Memory B cell (primary cell): ENCODE data around the gene IDUA.

Source experiments
- ATAC-seq: fragments of 150-1000 bp; cut with Tn5 transposase; 2 replicates; pipeline ENCODE4 v1.10.0; 2021; ENCODE audit warnings: low read depth, mild to moderate bottlenecking, moderate library complexity
- DNase-seq, 2 donors: peaks; one replicate each; pipeline ENCODE4 v3.0.0; 2022; ENCODE audit warnings: low spot score in 2 of 2
- H3K27ac Mint-ChIP-seq: one replicate; pipeline ENCODE4 v1.8.0; 2022; ENCODE audit warnings: mild to moderate bottlenecking, moderate library complexity, mixed read lengths
- H3K27me3 Mint-ChIP-seq: one replicate; pipeline ENCODE4 v1.8.0; 2022; ENCODE audit warnings: mixed read lengths
- H3K36me3 Mint-ChIP-seq: one replicate; pipeline ENCODE4 v1.8.0; 2022; ENCODE audit warnings: mild to moderate bottlenecking, mixed read lengths
- H3K4me1 Mint-ChIP-seq: one replicate; pipeline ENCODE4 v1.8.0; 2022; ENCODE audit warnings: mixed read lengths
- H3K4me3 Mint-ChIP-seq: one replicate; pipeline ENCODE4 v1.8.0; 2022; ENCODE audit warnings: mild to moderate bottlenecking, moderate library complexity, mixed read lengths
- H3K9me3 Mint-ChIP-seq: one replicate; pipeline ENCODE4 v1.8.0; 2022; ENCODE audit warnings: mixed read lengths

The IDUA gene

GRCh38 chr4:952881-953573 lies 33.8 kb upstream of the IDUA start:
- DNase-seq: no peak
- Mint-ChIP-seq H3K4me1 (peaks cover 7% of the 10 kb centered on the region), H3K4me3 (no peak overlapping the region), H3K36me3 (peaks cover 25% of the 10 kb centered on the region), H3K9me3 (no peaks in the 10 kb centered on the region), H3K27me3 (no peaks in the 10 kb centered on the region), H3K27ac (no peak overlapping the region)
- ATAC-seq: no peak

- H3K4me3 Mint-ChIP-seq: no peak overlapping the region
These were observed 33.3 kb upstream of the IDUA start for GRCh38 chr4:953574-953915.

GRCh38 chr4:954211-955020 lies 32.4 kb upstream of the IDUA start:
- H3K36me3 Mint-ChIP-seq: peaks cover 27% of the 10 kb centered on the region
- H3K4me3 Mint-ChIP-seq: no peak overlapping the region
- no peak overlapping the region for H3K27ac Mint-ChIP-seq
- H3K4me1 Mint-ChIP-seq: peaks cover 7% of the 10 kb centered on the region
- H3K9me3 Mint-ChIP-seq: no peaks in the 10 kb centered on the region
- DNase-seq (no peak), ATAC-seq (no peak)
- H3K27me3 Mint-ChIP-seq: no peaks in the 10 kb centered on the region

More at GRCh38 chr4:953574-953915, 33.3 kb upstream of the IDUA start:
- Mint-ChIP-seq H3K36me3 (peaks cover 26% of the 10 kb centered on the region), H3K27ac (no peak overlapping the region), H3K9me3 (no peaks in the 10 kb centered on the region), H3K4me1 (peaks cover 7% of the 10 kb centered on the region), H3K27me3 (no peaks in the 10 kb centered on the region)
- no peak for DNase-seq
- ATAC-seq: no peak

GRCh38 chr4:955161-955921 lies 31.5 kb upstream of the IDUA start:
- peaks cover 7% of the 10 kb centered on the region for H3K4me1 Mint-ChIP-seq
- DNase-seq (no peak), ATAC-seq (no peak)
- H3K9me3 Mint-ChIP-seq: no peaks in the 10 kb centered on the region
- no peaks in the 10 kb centered on the region for H3K27me3 Mint-ChIP-seq
- no peak overlapping the region for H3K27ac Mint-ChIP-seq
- no peak overlapping the region for H3K4me3 Mint-ChIP-seq
- H3K36me3 Mint-ChIP-seq: peaks cover 27% of the 10 kb centered on the region

- Mint-ChIP-seq H3K4me3 (no peak overlapping the region), H3K36me3 (peaks cover 24% of the 10 kb centered on the region), H3K9me3 (no peaks in the 10 kb centered on the region), H3K27me3 (no peaks in the 10 kb centered on the region), H3K27ac (no peak overlapping the region), H3K4me1 (peaks cover 3% of the 10 kb centered on the region)
- ATAC-seq (no peak), DNase-seq (no peak)
These were observed 30.9 kb upstream of the IDUA start for GRCh38 chr4:955931-956381.

- H3K4me1 Mint-ChIP-seq: peaks cover 3% of the 10 kb centered on the region
- H3K27me3 Mint-ChIP-seq: no peaks in the 10 kb centered on the region
- H3K9me3 Mint-ChIP-seq: no peaks in the 10 kb centered on the region
- no peak overlapping the region for H3K27ac Mint-ChIP-seq
- peaks cover 22% of the 10 kb centered on the region for H3K36me3 Mint-ChIP-seq
- DNase-seq: no peak
- no peak overlapping the region for H3K4me3 Mint-ChIP-seq
- no peak for ATAC-seq
These were observed 30.2 kb upstream of the IDUA start for GRCh38 chr4:956531-957230.

- DNase-seq: no peak
- H3K36me3 Mint-ChIP-seq: peaks cover 22% of the 10 kb centered on the region
- no peak for ATAC-seq
- H3K27ac Mint-ChIP-seq: no peak overlapping the region
- H3K27me3 Mint-ChIP-seq: no peaks in the 10 kb centered on the region
- no peak overlapping the region for H3K4me3 Mint-ChIP-seq
- no peaks in the 10 kb centered on the region for H3K9me3 Mint-ChIP-seq
- H3K4me1 Mint-ChIP-seq: peaks cover 6% of the 10 kb centered on the region
These were observed 29.6 kb upstream of the IDUA start for GRCh38 chr4:957231-957580.

GRCh38 chr4:957581-958313 lies 29.1 kb upstream of the IDUA start:
- no peak overlapping the region for H3K27ac Mint-ChIP-seq
- H3K27me3 Mint-ChIP-seq: no peaks in the 10 kb centered on the region
- no peak overlapping the region for H3K4me3 Mint-ChIP-seq
- peaks cover 21% of the 10 kb centered on the region for H3K36me3 Mint-ChIP-seq
- no peaks in the 10 kb centered on the region for H3K9me3 Mint-ChIP-seq
- ATAC-seq (no peak), DNase-seq (no peak)
- peaks cover 4% of the 10 kb centered on the region for H3K4me1 Mint-ChIP-seq

- H3K27ac Mint-ChIP-seq: no peak overlapping the region
- no peak for ATAC-seq
- peaks cover 18% of the 10 kb centered on the region for H3K36me3 Mint-ChIP-seq
- no peaks in the 10 kb centered on the region for H3K9me3 Mint-ChIP-seq
- DNase-seq: no peak
- peaks cover 4% of the 10 kb centered on the region for H3K4me1 Mint-ChIP-seq
- H3K27me3 Mint-ChIP-seq: no peaks in the 10 kb centered on the region
- H3K4me3 Mint-ChIP-seq: no peak overlapping the region
These were observed 28.6 kb upstream of the IDUA start for GRCh38 chr4:958314-958665.

- H3K4me1 Mint-ChIP-seq: peaks cover 4% of the 10 kb centered on the region
- no peaks in the 10 kb centered on the region for H3K9me3 Mint-ChIP-seq
- ATAC-seq: no peak
- H3K4me3 Mint-ChIP-seq: no peak overlapping the region
- H3K36me3 Mint-ChIP-seq: peaks cover 18% of the 10 kb centered on the region
- DNase-seq: no peak
- H3K27me3 Mint-ChIP-seq: no peaks in the 10 kb centered on the region
- no peak overlapping the region for H3K27ac Mint-ChIP-seq
These were observed 28.0 kb upstream of the IDUA start for GRCh38 chr4:958696-959337.

- no peak overlapping the region for H3K4me3 Mint-ChIP-seq
- ATAC-seq: no peak
- H3K27ac Mint-ChIP-seq: no peak overlapping the region
- H3K9me3 Mint-ChIP-seq: no peaks in the 10 kb centered on the region
- no peaks in the 10 kb centered on the region for H3K27me3 Mint-ChIP-seq
- peaks cover 4% of the 10 kb centered on the region for H3K4me1 Mint-ChIP-seq
- peaks cover 16% of the 10 kb centered on the region for H3K36me3 Mint-ChIP-seq
- DNase-seq: no peak
These were observed 27.3 kb upstream of the IDUA start for GRCh38 chr4:959338-960139.

- H3K27me3 Mint-ChIP-seq: no peaks in the 10 kb centered on the region
- no peak for DNase-seq
- H3K4me1 Mint-ChIP-seq: peaks cover 4% of the 10 kb centered on the region
- no peak for ATAC-seq
- no peak overlapping the region for H3K4me3 Mint-ChIP-seq
- no peaks in the 10 kb centered on the region for H3K9me3 Mint-ChIP-seq
- peaks cover 14% of the 10 kb centered on the region for H3K36me3 Mint-ChIP-seq
- no peak overlapping the region for H3K27ac Mint-ChIP-seq
These were observed 26.7 kb upstream of the IDUA start for GRCh38 chr4:960140-960635.
